ENCODE results near the gene SLC35D1.

- TF ChIP-seq CTCF (IDR thresholded peaks at IDR 0.05) (no peak), POLR2A (IDR thresholded peaks at IDR 0.05) (no peak), POLR2AphosphoS5 (IDR thresholded peaks at IDR 0.05) (no peak)
Observed at GRCh38 chr1:67058761-67059160, 4.8 kb upstream of the SLC35D1 start.

Measured in gastroesophageal sphincter (tissue), 3 donors.